H9 (cell line): ENCODE results near the gene SMAD6. TPM values are rescaled to one million over a fixed set of nuclear protein-coding genes. Genes with fewer than 3 reads are reported as not detected.

Experiments
- DNase-seq: peaks from one replicate; pipeline ENCODE4 v3.0.0-alpha.2; 2017
- H2AFZ ChIP-seq: one replicate; pipeline ENCODE4 v1.6.1; 2013; ENCODE audit warnings: mild to moderate bottlenecking, low read length, control low read depth, moderate library complexity
- H2AK5ac ChIP-seq: 2 replicates; pipeline ENCODE4 v1.6.1; 2013; ENCODE audit warnings: low read length, control low read depth, mixed read lengths; ENCODE audit not compliant: insufficient read length
- H2BK120ac ChIP-seq: one replicate; pipeline ENCODE4 v1.6.1; 2013; ENCODE audit warnings: low read depth, mild to moderate bottlenecking, low read length, control low read depth, inconsistent platforms; ENCODE audit not compliant: poor library complexity, severe bottlenecking
- H2BK12ac ChIP-seq: 2 replicates; pipeline ENCODE4 v1.6.1; 2013; ENCODE audit warnings: low read length, control low read depth, mixed read lengths, low read depth; ENCODE audit not compliant: insufficient read length
- H2BK15ac ChIP-seq: 2 replicates; pipeline ENCODE4 v1.6.1; 2013; ENCODE audit warnings: low read depth, low read length, control low read depth
- H2BK20ac ChIP-seq: one replicate; pipeline ENCODE4 v1.6.1; 2013; ENCODE audit warnings: low read depth, mild to moderate bottlenecking, low read length, control low read depth, inconsistent platforms; ENCODE audit not compliant: poor library complexity, severe bottlenecking
- H2BK5ac ChIP-seq: 2 replicates; pipeline ENCODE4 v1.6.1; 2013; ENCODE audit warnings: low read length, control low read depth, mixed read lengths; ENCODE audit not compliant: insufficient read length
- H3K14ac ChIP-seq: 2 replicates; pipeline ENCODE4 v1.6.1; 2013; ENCODE audit warnings: low read length, control low read depth; ENCODE audit not compliant: insufficient read depth
- H3K18ac ChIP-seq: 2 replicates; pipeline ENCODE4 v1.6.1; 2013; ENCODE audit warnings: low read depth, mild to moderate bottlenecking, mixed read lengths, low read length, control low read depth; ENCODE audit not compliant: insufficient read length
- H3K23ac ChIP-seq: 2 replicates; pipeline ENCODE4 v1.6.1; 2013; ENCODE audit warnings: low read length, control low read depth, mixed read lengths, low read depth; ENCODE audit not compliant: insufficient read length
- H3K23me2 ChIP-seq: 2 replicates; pipeline ENCODE4 v1.6.1; 2013; ENCODE audit warnings: low read depth, mild to moderate bottlenecking, mixed read lengths, low read length, control low read depth; ENCODE audit not compliant: insufficient read length, poor library complexity, severe bottlenecking
- H3K27ac ChIP-seq: 2 replicates; pipeline ENCODE4 v1.5.1; 2013; ENCODE audit warnings: low read length, control low read depth, mixed read lengths, low read depth; ENCODE audit not compliant: insufficient read length
- H3K27me3 ChIP-seq: 2 replicates; pipeline ENCODE4 v1.6.1; 2013; ENCODE audit warnings: low read length, control low read depth, inconsistent platforms; ENCODE audit not compliant: insufficient read depth
- H3K4ac ChIP-seq: 2 replicates; pipeline ENCODE4 v1.6.1; 2013; ENCODE audit warnings: low read depth, mild to moderate bottlenecking, control low read depth, inconsistent platforms, low read length, moderate library complexity
- H3K4me1 ChIP-seq: 2 replicates; pipeline ENCODE4 v1.6.1; 2013; ENCODE audit warnings: low read length, control low read depth, inconsistent platforms; ENCODE audit not compliant: insufficient read depth
- H3K4me2 ChIP-seq: 2 replicates; pipeline ENCODE4 v1.6.1; 2013; ENCODE audit warnings: low read length, control low read depth, mixed read lengths; ENCODE audit not compliant: insufficient read length, insufficient read depth
- H3K56ac ChIP-seq: 2 replicates; pipeline ENCODE4 v1.6.1; 2013; ENCODE audit warnings: low read depth, mild to moderate bottlenecking, mixed read lengths, low read length, control low read depth; ENCODE audit not compliant: insufficient read length
- H3K79me1 ChIP-seq: 2 replicates; pipeline ENCODE4 v1.6.1; 2013; ENCODE audit warnings: low read depth, mild to moderate bottlenecking, moderate library complexity, low read length, control low read depth, inconsistent platforms; ENCODE audit not compliant: insufficient read depth, poor library complexity, severe bottlenecking
- H3K79me2 ChIP-seq: 2 replicates; pipeline ENCODE4 v1.6.1; 2013; ENCODE audit warnings: low read length, control low read depth, inconsistent platforms; ENCODE audit not compliant: insufficient read depth
- H3K9ac ChIP-seq: 2 replicates; pipeline ENCODE4 v1.6.1; 2013; ENCODE audit warnings: low read length, control low read depth, mixed read lengths; ENCODE audit not compliant: insufficient read length; ENCODE audit errors: extremely low read depth
- H3K9me3 ChIP-seq: one replicate; pipeline ENCODE4 v1.6.1; 2013; ENCODE audit warnings: low read depth, low read length, inconsistent platforms; ENCODE audit not compliant: control insufficient read depth
- H3T11ph ChIP-seq: one replicate; pipeline ENCODE4 v1.6.1; 2013; ENCODE audit warnings: mild to moderate bottlenecking, low read length, control low read depth, inconsistent platforms
- H4K20me1 ChIP-seq: one replicate; pipeline ENCODE4 v1.6.1; 2013; ENCODE audit not compliant: control insufficient read depth, insufficient read length, insufficient read depth
- H4K5ac ChIP-seq: 2 replicates; pipeline ENCODE4 v1.6.1; 2013; ENCODE audit warnings: low read depth, mild to moderate bottlenecking, mixed read lengths, low read length, control low read depth; ENCODE audit not compliant: insufficient read length
- H4K8ac ChIP-seq: replicated peaks from 2 replicates; pipeline ENCODE4 v1.6.1; 2013; ENCODE audit warnings: low read length, control low read depth, mixed read lengths, low read depth; ENCODE audit not compliant: insufficient read length
- H4K91ac ChIP-seq: 2 replicates; pipeline ENCODE4 v1.6.1; 2013; ENCODE audit warnings: low read depth, mild to moderate bottlenecking, moderate library complexity, mixed read lengths, low read length, control low read depth; ENCODE audit not compliant: insufficient read length
- H3K27ac Mint-ChIP-seq, 3 experiments: 2 replicates in 2 of 3; 3 replicates in 1 of 3; pipeline ENCODE4 v1.8.0; 2020 to 2021; ENCODE audit warnings: mixed read lengths in 3 of 3, mild to moderate bottlenecking in 1 of 3, moderate library complexity in 1 of 3
- H3K27me3 Mint-ChIP-seq: 2 replicates; pipeline ENCODE4 v1.8.0; 2021; ENCODE audit warnings: low read depth, mild to moderate bottlenecking, moderate library complexity, mixed read lengths
- H3K36me3 Mint-ChIP-seq, 3 experiments: 2 replicates in 2 of 3; 3 replicates in 1 of 3; pipeline ENCODE4 v1.8.0; 2020 to 2021; ENCODE audit warnings: low read depth in 3 of 3, mixed read lengths in 3 of 3; ENCODE audit not compliant: insufficient read depth in 1 of 3
- H3K4me1 Mint-ChIP-seq, 2 experiments: 2 replicates each; pipeline ENCODE4 v1.8.0; 2020; ENCODE audit warnings: mixed read lengths in 2 of 2
- H3K4me3 Mint-ChIP-seq, 2 experiments: 2 replicates in 1 of 2; 3 replicates in 1 of 2; pipeline ENCODE4 v1.8.0; 2020 to 2021; ENCODE audit warnings: mild to moderate bottlenecking in 2 of 2, mixed read lengths in 2 of 2, moderate library complexity in 1 of 2
- H3K9me3 Mint-ChIP-seq, 2 experiments: 2 replicates in 1 of 2; 3 replicates in 1 of 2; pipeline ENCODE4 v1.8.0; 2020; ENCODE audit warnings: mild to moderate bottlenecking in 2 of 2, mixed read lengths in 2 of 2, moderate library complexity in 1 of 2
- WGBS: extraction: QIAGEN DNeasy Blood & Tissue Kit; methylation state at CpG from one replicate; pipeline ENCODE4 v1.1.7; 2013; ENCODE audit warnings: missing lambda C conversion rate, low lambda C conversion rate, mixed read lengths; ENCODE audit not compliant: insufficient read length; ENCODE audit errors: extremely low coverage; 5-methylcytosine and 5-hydroxymethylcytosine counted together
- total RNA-seq: library from RNA; stranded (reverse); gene quantifications from 2 replicates; pipeline ENCODE4 v1.2.1, GENCODE V29; 2021
- TF ChIP-seq, protein P1 (sequence below): fragments of 200-600 bp; sonication (generic); conservative IDR thresholded peaks from 3 replicates; pipeline ENCODE4 v1.8.0; 2021; ENCODE audit warnings: antibody characterized with exemption, mild to moderate bottlenecking

The SMAD6 gene
- total RNA-seq, 1 experiment from 2014 or later: 6.0 TPM

DNA sequence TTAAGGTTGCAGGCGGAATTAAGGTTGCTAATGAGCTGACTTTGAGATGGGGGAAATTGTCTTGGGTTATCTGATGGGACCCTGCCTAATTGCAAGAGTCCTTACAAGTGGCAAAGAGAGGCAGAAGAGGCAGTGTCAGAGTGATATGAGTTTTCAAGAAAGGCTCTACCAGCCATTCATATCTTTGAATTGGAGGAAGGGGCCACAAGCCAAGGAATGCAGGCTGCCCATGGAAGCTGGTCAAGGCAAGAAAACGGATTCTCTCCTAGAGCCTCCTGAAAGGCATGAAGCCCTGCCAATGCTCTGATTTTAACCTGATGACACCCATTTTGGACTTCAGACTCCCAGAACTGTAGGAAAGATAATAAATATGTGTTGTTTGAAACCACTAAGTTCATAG is 20.6 kb upstream of the SMAD6 start:
- H3K23me2 ChIP-seq: no peaks in the 10 kb centered on the region
- no peak overlapping the region for H2BK20ac ChIP-seq
- no peak overlapping the region for H4K5ac ChIP-seq
- WGBS: no CpG with 5 or more reads among the region's 2 CpGs
- no peaks in the 10 kb centered on the region for H3K4me1 ChIP-seq
- no peak overlapping the region for H2BK15ac ChIP-seq
- no peak overlapping the region for H3K27ac ChIP-seq
- H3K18ac ChIP-seq: no peak overlapping the region
- H3K4ac ChIP-seq: no peak overlapping the region
- no peak overlapping the region for H3K56ac ChIP-seq
- Mint-ChIP-seq H3K36me3 (peaks cover 0 to 13% (median 6%) of the 10 kb centered on the region in 3 experiments; a peak in 5 of 7 replicates), H3K9me3 (peaks cover 6 to 11% of the 10 kb centered on the region in 2 experiments), H3K27me3 (peaks cover 14% of the 10 kb centered on the region), H3K4me1 (peaks cover 12 to 24% of the 10 kb centered on the region in 2 experiments), H3K27ac (no peak overlapping the region), H3K4me3 (no peak overlapping the region)
- no peak overlapping the region for H3K9ac ChIP-seq
- no peak overlapping the region for H2BK12ac ChIP-seq
- no peak overlapping the region for H3T11ph ChIP-seq
- no peak overlapping the region for H3K23ac ChIP-seq
- H3K9me3 ChIP-seq: no peaks in the 10 kb centered on the region
- no peak for DNase-seq
- H3K27me3 ChIP-seq: no peaks in the 10 kb centered on the region
- no peak overlapping the region for H2BK120ac ChIP-seq
- no peaks in the 10 kb centered on the region for H3K79me1 ChIP-seq
- no peak overlapping the region for H2AK5ac ChIP-seq
- H4K91ac ChIP-seq: no peak overlapping the region
- H2BK5ac ChIP-seq: no peak overlapping the region
- no peaks in the 10 kb centered on the region for H4K20me1 ChIP-seq
- H3K79me2 ChIP-seq: no peaks in the 10 kb centered on the region
- TF ChIP-seq, protein P1, sequence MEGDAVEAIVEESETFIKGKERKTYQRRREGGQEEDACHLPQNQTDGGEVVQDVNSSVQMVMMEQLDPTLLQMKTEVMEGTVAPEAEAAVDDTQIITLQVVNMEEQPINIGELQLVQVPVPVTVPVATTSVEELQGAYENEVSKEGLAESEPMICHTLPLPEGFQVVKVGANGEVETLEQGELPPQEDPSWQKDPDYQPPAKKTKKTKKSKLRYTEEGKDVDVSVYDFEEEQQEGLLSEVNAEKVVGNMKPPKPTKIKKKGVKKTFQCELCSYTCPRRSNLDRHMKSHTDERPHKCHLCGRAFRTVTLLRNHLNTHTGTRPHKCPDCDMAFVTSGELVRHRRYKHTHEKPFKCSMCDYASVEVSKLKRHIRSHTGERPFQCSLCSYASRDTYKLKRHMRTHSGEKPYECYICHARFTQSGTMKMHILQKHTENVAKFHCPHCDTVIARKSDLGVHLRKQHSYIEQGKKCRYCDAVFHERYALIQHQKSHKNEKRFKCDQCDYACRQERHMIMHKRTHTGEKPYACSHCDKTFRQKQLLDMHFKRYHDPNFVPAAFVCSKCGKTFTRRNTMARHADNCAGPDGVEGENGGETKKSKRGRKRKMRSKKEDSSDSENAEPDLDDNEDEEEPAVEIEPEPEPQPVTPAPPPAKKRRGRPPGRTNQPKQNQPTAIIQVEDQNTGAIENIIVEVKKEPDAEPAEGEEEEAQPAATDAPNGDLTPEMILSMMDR: no peak
- H4K8ac ChIP-seq: no peak overlapping the region
- H3K4me2 ChIP-seq: no peak overlapping the region
- H2AFZ ChIP-seq: no peak overlapping the region
- H3K14ac ChIP-seq: no peak overlapping the region
